Measurements from ENCODE around the gene ARHGAP42. TPM values are rescaled to one million over a fixed set of nuclear protein-coding genes. Genes with fewer than 3 reads are reported as not detected.

Gene ARHGAP42
- polyA plus RNA-seq, 1 donor (not counting 4 experiments of a cell fraction or from before 2014, with no cell fraction given): 5.5 TPM

DNA sequence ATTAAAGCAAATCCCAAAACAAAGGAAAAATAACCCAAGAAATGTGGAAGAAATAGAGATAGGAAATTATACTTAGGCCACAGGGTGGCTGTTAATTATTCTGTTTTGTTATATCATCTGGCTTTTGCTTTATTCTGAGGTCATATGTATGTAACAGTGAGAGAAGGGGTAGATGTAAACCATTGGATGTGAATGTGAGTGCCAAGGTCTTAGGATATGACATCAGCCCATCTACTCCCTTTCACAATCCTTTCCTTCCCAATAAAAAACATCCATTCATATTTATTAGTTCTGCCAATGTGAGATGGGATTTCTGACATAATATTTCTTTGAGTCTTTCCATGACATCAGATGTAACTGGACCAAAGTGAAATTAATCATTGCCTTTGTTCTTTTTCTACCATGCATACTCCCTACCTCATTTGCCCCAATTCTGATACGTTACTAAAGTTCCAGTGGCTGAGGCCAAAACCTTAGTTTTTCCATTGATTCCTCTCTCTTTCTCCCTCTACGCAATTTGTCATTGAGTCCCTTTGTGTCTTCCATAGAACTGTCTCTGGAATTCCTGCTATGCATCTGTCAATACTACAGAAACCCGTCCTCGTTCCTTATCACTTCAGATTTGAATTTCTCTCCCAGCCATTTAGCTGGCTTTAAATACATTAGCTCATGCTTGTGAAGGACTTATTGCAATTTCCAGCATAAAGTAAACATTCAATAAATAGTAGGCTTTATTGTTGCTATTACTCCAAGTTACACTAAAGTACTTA, 170.3 kb downstream of the ARHGAP42 start:
- H3K27me3 ChIP-seq (ENCODE audit: control insufficient read depth, extremely low read depth, insufficient read depth, low read length): no peaks in the 10 kb centered on the region
- no peaks in the 10 kb centered on the region for H4K20me1 ChIP-seq (ENCODE audit: control insufficient read depth, extremely low read depth, insufficient read depth, low read length)
- peaks cover 7% of the 10 kb centered on the region for H3K4me1 ChIP-seq (ENCODE audit: control insufficient read depth, extremely low read depth, insufficient read depth, low read length)
- no peaks in the 10 kb centered on the region for H3K36me3 ChIP-seq (ENCODE audit: control insufficient read depth in 2 of 2, extremely low read depth in 1 of 2, insufficient read depth in 2 of 2, low read length in 2 of 2)
- dilution Hi-C loops (cut with MboI; ENCODE audit: extremely low pct_ligation_motif_present, low sequenced_read_pairs): loop anchor here (25.0 kb wide), 1 partner anchor 270 kb away; no protein-coding TSS in a partner anchor
- TF ChIP-seq CTCF (optimal IDR thresholded peaks at IDR 0.05 in 1 of 3, IDR thresholded peaks at IDR 0.05 in 1 of 3, conservative IDR thresholded peaks at IDR 0.05 in 1 of 3; ENCODE audit: extremely low read depth in 1 of 3, insufficient read depth in 2 of 3, low read length in 3 of 3) (no peak), EZH2 (IDR thresholded peaks at IDR 0.05; ENCODE audit: low read length) (no peak)
- H3K4me3 ChIP-seq (ENCODE audit: control insufficient read depth in 2 of 3, extremely low read depth in 1 of 3, insufficient read depth in 2 of 3, low read depth in 1 of 3, low read length in 3 of 3): no peak overlapping the region
- H3K9ac ChIP-seq (ENCODE audit: control insufficient read depth, extremely low read depth, insufficient read depth, low read length): no peak overlapping the region
- no peaks in the 10 kb centered on the region for H3K79me2 ChIP-seq (ENCODE audit: control insufficient read depth, insufficient read depth, low read length)
- H3K27ac ChIP-seq (ENCODE audit: control insufficient read depth, insufficient read depth, low read length): no peak overlapping the region
- no peaks in the 10 kb centered on the region for H3K9me1 ChIP-seq (ENCODE audit: control insufficient read depth, extremely low read depth, insufficient read depth, low read length)
- FAIRE-seq (no peak), DNase-seq (ENCODE audit: low read depth, low spot score) (no peak)
- no peak overlapping the region for H2AFZ ChIP-seq (ENCODE audit: control insufficient read depth, low read length)
- no peak overlapping the region for H3K4me2 ChIP-seq (ENCODE audit: control insufficient read depth, extremely low read depth, insufficient read depth, low read depth, low read length)
- no peaks in the 10 kb centered on the region for H3K9me3 ChIP-seq (ENCODE audit: control insufficient read depth, low read depth, low read length)

DNA sequence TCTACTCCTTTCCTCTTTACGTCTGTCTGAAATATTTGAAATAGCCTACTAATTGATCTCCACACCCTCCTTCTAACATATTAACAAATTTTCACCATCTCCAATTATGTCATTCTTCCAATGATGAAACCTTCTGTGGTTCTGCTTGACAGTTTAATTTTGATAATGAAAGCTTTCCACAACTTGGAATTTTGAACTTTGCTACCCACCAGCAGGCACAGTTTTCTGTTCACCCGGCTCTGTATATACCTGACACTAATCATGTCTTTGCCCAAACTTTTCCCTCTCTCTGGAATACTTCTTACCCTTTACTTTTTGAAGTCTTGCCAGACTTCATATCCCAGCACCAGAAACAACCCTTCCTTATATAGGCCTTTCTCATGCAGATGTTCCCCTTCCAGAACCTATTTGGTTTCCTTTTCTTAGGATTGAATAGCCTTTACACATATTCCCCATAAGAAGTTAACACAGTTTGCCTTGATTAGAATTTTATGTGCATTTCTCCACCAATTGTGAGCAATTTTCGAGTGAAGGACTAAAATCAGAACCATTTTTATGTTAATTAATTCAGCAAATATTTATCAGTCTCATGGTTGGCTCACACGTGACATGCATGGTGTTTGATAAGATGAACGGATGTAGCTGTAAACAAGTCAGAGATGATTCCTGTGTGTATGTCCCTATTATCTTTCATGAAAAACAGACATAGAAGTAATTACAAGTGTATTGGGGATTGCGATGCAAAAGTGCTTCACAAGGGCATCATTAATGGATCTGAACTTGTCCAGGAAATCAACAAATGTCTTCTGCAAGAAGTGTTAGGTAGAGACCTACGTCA, 173.4 kb downstream of the ARHGAP42 start:
- Histone ChIP-seq H3K36me3 (ENCODE audit: control insufficient read depth in 2 of 2, extremely low read depth in 1 of 2, insufficient read depth in 2 of 2, low read length in 2 of 2) (no peaks in the 10 kb centered on the region), H3K79me2 (ENCODE audit: control insufficient read depth, insufficient read depth, low read length) (no peaks in the 10 kb centered on the region), H3K27ac (ENCODE audit: control insufficient read depth, insufficient read depth, low read length) (no peak overlapping the region), H2AFZ (ENCODE audit: control insufficient read depth, low read length) (no peak overlapping the region), H3K9me3 (ENCODE audit: control insufficient read depth, low read depth, low read length) (no peaks in the 10 kb centered on the region), H3K27me3 (ENCODE audit: control insufficient read depth, extremely low read depth, insufficient read depth, low read length) (no peaks in the 10 kb centered on the region), H4K20me1 (ENCODE audit: control insufficient read depth, extremely low read depth, insufficient read depth, low read length) (no peaks in the 10 kb centered on the region), H3K9me1 (ENCODE audit: control insufficient read depth, extremely low read depth, insufficient read depth, low read length) (no peaks in the 10 kb centered on the region), H3K4me2 (ENCODE audit: control insufficient read depth, extremely low read depth, insufficient read depth, low read depth, low read length) (no peak overlapping the region), H3K9ac (ENCODE audit: control insufficient read depth, extremely low read depth, insufficient read depth, low read length) (no peak overlapping the region), H3K4me3 (ENCODE audit: control insufficient read depth in 2 of 3, extremely low read depth in 1 of 3, insufficient read depth in 2 of 3, low read depth in 1 of 3, low read length in 3 of 3) (no peak overlapping the region), H3K4me1 (ENCODE audit: control insufficient read depth, extremely low read depth, insufficient read depth, low read length) (peaks cover 7% of the 10 kb centered on the region)
- DNase-seq (ENCODE audit: low read depth, low spot score) (no peak), FAIRE-seq (no peak)
- dilution Hi-C loops (cut with MboI; ENCODE audit: extremely low pct_ligation_motif_present, low sequenced_read_pairs): loop anchor here (25.0 kb wide), 1 partner anchor 273 kb away; no protein-coding TSS in a partner anchor
- no peak for TF ChIP-seq EZH2 (IDR thresholded peaks at IDR 0.05; ENCODE audit: low read length)
- no peak for TF ChIP-seq CTCF (optimal IDR thresholded peaks at IDR 0.05 in 1 of 3, IDR thresholded peaks at IDR 0.05 in 1 of 3, conservative IDR thresholded peaks at IDR 0.05 in 1 of 3; ENCODE audit: extremely low read depth in 1 of 3, insufficient read depth in 2 of 3, low read length in 3 of 3)
